Activated CD4-positive, CD25-positive, alpha-beta regulatory T cell treated with anti-CD3 and anti-CD28 coated beads, Interleukin-2, amount 50 U/mL, for 24 hours (primary cell): Measurements from ENCODE around the gene TOR1B.

Experiments
- ATAC-seq, 2 donors: fragments of 150-1000 bp; cut with Tn5 transposase; one replicate each; pipeline ENCODE4 v1.10.0; 2021; ENCODE audit warnings: mild to moderate bottlenecking in 1 of 2, moderate library complexity in 1 of 2

Gene TOR1B

DNA sequence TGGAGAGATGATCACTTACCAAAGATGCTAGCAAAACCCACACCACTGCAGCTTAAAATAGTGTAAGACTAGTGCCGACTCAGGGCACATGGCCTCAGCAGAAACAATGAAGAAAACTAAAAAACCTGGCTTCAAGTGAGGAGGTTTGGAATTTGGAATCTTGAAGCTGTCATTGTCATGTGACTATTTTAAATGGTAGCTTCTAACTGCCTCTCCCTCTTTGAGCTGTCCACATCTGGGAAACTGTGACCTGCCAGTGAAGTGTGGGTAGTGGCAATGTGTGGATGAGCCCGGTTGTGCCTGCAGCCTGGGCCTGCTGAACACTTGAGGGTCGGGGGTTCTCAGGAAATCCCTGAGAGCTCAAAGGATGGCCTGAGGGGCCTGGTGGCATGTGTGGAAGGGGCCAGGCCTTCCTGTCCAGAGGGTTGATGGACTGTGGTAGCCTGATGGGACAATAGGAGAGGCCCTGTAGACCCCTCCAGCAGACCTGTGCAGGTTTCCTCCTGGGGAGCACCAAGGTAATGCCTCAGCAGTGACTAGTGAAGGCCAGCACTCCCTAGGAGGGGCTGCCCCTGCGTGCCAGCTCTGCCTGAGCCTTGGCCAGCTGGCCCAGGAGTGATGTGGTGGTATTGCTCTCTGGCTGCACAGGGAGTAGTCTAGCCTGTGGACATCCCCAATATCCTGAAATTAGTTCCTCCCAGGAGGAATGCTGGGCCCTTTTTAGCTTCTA, 45.9 kb downstream of the TOR1B start:
- ATAC-seq, result no peak

DNA sequence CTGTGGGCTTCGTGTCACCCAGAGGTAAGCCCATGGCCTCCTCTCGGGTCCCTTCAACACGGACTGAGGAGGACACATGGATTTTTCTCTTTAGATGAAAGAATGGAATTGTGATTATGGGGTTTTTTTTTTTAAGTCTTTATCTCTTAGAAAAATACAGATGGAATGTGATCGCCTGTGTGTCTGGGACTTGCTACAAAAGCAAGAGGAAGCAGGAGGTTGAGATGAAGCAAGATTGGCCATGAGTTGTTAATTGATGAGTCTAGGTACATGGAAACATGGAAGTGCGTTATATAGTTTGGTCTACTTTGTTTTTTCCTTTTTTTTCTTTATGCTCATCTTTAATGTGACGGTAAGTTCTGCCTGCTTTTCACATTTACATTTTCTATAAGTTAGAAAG, 46.9 kb downstream of the TOR1B start:
- no peak for ATAC-seq

DNA sequence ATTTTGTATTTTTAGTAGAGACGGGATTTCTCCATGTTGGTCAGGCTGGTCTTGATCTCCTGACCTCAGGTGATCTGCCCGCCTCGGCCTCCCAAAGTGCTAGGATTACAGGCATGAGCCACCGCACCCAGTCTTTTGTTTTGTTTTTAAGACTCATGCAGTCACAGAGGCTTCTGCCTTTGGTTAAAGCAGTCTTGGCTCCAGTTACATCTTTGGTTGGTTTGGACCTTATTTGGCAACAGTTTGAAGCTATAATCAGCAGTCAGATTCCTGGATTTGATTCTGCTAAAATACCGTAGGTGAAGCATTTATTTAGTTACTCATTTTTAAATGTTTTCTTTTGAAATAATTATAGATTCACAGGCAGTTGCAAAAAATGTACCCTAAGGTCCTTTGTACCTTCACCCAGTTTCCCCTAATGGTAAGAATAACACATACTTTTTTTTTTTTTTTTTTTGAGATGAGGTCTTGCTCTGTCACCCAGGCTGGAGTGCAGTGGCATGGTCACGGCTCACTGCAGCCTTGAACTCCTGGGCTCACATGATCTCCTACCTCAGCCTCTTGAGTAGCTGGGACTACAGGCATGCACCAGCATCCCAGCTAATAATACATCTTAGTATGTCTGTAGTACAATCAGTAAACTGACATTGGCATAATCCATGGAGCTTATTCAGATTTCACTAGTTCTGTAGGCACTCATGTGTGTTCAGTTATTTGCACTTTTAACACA, 48.0 kb downstream of the TOR1B start:
- ATAC-seq, result no peak

DNA sequence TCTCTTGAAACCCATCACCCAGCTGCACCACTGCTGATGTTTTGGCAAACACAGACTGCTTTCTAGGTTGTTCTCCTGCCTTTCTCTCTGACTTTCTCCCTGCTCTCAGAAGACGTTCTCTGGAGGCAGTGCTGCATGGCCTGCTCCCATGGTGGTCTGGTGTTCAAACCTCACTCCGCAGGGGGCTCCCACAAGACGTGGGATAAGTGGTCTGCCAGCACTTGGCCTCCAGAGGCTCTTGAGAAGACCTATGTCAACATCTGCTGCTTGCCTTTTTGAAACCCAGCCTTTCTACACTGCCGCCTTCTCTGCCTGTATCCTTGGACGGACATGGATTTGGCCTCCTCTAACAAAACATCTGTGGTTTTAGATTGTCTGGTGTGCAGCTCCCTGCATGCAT, 48.8 kb downstream of the TOR1B start:
- ATAC-seq, result no peak

DNA sequence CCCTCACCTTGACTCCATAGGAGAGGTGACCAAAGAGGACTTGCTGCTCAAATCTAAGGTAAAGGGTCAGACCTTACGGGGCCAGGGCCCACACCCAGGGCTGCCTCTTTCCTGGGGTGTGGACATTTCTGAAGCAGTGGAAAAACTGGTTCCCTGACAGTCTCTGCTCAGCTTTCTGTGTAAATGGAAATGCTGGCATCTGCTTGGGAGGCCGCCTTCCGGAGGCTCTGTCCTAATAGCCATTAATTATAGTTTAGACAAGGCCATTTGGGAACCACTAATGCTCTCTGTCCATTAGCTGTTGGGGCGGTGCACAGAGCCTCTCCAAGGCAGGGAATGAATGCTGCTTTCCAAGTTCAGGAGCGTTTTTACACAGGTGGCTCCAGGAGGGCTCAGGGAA, 49.6 kb downstream of the TOR1B start:
- ATAC-seq, result no peak

DNA sequence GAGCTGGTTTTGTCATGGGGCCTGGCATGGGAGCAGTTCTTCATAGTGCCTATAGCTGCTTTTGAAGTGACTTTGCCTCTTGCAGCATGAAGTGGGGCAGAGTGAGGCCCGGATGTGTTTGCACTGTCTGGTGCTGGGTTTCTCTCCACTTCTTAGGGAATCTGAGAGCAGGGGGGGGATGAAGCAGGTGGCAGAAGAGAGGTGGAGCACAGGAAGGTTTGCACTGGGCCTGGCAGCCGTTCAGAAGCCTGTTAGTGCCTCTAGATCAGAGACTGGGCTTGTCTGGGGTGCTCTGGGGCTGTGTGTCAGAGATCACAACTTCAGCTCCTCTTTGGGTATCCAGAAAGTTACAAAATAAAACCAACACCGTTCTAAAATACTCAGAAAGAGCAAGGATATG, 50.6 kb downstream of the TOR1B start:
- no peak for ATAC-seq

DNA sequence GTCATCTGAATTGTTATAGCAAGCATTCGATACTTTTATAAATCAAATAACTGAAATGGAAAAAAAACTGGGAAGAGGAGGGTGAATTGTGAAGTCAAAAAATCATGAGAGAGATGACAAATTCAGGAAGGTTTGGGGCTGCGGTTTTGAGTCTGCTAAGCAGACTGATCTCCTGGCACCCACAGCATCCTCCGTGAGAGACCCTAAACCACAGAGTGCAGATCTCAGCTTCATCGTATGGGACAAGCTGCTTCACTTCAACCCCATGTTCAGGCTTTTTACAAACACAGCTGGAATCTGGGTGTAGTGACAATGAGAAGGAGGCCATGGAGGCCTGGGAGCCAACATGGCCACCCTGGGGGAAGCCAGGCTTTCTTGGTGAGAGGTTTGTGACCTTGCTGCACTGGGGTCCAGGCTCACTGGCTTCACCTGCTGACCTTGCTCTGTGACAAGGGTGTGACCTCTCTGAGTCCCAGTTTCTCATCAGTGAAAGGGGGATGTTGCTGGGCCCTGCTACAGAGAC, 51.7 kb downstream of the TOR1B start:
- no peak for ATAC-seq

DNA sequence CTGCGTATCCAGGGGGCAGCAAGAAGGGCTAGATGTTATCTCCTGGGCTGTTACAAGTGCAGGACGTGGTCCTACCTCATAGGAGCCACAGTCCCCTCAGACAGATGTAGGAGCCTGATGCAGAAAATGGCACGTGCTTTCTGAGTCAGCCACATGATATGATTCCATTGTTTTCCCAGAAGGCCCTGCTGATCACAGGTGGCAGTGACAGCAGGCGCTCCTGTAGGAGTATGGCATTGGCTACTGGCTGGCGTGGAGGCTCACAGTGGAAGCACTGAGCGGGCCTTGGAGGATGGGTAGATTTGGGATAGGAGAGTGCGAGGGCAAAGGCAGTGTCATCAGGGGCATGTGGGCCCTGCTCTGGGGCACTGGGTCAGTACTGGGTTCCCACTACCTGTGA, 54.2 kb downstream of the TOR1B start:
- no peak for ATAC-seq

DNA sequence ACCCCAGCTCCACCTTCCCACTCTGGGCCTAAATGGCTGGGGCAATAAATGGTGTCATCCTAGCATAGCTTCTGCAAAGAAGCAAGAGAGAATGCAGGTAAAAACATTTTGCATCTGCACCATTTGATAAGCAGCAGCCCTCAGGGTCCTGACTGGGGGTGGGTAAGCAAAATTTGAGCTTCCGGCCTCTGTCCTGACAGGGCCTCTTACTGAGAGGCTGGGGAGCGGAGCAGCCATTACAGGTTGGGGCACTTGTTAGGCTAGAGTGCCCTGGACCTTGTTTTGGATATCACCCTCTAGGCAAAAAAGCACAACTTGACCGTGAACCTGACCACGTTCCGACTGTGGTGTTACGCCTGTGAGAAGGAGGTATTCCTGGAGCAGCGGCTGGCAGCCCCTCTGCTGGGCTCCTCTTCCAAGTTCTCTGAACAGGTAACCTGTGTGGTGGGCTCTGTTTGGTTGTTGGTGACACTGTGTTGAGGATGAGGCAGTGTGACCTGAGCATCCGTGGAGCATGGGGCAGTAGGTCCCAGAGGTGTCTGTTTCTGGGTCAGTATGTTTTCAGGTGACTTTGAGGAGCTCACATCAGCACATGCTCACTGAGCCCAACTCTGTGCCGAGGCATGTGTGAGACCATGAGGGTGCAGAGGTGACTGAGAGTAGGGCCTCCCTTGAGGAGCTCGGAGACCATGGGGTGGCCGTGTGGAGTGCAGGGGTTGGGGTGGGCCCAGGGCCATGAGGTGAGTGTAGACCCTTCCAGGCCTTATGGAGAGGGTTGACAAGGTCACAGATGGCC, 55.4 kb downstream of the TOR1B start:
- no peak for ATAC-seq
